Activated naive CD4-positive, alpha-beta T cell (primary cell): ENCODE measurements around the gene GLA.

Source experiments
- DNase-seq, 4 experiments: peaks; one replicate each; lab custom pipeline; 2025; lab: John Stamatoyannopoulos, UW

Gene GLA

DNA sequence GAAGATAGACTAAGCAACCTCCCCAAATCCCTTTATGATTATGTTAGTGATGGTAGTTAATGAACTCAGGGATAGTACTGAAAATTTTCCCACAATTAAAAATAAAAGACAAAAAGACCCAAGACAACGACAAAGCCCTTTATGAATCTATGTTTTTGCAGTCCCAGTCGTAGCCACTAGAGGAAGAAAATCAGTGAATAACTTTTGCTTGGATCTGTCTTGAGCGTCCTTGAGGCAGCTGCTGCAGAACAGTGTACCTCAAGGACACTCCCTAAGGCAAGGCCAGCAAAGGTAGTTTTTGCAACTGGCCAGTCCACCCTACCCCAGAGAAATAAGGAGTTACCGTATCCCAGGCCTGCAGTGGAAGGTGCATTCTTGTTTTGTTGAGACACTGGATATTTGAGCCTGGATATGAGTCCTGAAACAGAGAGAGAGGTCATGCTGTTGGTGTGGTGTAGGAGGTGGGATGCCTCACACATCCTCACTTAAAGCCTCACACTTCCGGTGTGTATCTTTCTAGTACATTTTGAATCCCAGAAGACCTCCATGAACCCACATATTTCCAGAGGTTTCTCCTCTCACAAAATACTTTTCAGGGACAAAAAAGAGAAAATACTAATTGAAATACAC is 50.4 kb downstream of the GLA start:
- DNase-seq: no peak

DNA sequence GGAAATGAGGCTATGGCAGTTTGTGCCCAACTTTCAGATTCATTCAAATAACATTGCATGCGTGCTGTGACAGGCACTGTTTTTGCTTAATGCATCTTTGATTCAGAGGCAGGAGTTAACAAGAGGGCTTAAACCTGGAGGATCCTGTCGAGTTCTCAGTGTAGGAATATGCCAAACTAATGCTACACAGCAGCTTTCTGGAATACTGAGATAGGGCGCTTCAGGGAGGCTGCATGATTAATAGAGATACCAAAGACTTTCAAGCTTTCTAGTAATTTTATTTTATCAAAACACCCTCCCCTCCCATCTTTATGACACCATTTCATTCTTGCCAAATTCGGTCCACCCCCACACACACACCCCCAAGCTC is 58.5 kb downstream of the GLA start:
- DNase-seq: no peak

DNA sequence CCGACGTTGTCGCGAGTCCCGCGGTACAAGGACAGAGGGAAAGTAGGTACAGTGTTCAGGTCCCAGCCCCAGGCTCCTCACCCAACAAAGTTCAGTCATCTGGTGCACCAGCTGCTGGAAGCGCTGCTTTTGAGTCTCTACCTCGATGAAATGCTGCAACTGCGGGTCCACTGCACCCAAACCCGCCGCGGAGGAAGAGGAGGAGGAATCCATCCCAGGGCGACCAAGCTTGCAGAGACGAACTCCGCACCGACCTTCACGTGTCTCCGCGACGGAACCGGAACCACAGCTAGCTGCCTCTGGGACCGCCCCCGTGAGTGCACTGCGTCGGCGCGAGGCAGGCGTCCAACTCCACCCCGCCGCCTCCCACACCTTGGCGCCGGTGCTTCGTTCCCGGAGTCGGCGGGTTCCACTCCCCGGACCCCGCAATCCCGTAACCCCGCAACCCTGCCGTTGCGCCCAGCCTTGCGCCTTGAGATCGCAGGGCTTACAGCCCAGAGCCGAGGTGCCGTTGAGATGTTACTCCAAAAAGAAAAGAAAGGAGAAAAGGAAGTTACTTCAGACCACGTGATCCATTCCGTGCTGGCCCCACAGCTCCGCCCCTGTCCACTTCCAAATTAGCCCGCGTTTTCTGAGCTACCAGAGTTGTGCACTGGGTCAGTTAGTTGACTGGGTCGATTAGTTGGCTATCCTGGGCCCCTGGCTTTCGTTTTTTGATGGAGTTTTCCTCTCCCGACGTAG is 59.1 kb downstream of the GLA start, which contains the start of gene TIMM8A:
TIMM8A (minus strand) TSS at position 291 of the 741 bp plus-strand sequence; CDS start at position 213, 78 bp downstream.
- DNase-seq: peak; percentile 23 to 71 (median 34)

DNA sequence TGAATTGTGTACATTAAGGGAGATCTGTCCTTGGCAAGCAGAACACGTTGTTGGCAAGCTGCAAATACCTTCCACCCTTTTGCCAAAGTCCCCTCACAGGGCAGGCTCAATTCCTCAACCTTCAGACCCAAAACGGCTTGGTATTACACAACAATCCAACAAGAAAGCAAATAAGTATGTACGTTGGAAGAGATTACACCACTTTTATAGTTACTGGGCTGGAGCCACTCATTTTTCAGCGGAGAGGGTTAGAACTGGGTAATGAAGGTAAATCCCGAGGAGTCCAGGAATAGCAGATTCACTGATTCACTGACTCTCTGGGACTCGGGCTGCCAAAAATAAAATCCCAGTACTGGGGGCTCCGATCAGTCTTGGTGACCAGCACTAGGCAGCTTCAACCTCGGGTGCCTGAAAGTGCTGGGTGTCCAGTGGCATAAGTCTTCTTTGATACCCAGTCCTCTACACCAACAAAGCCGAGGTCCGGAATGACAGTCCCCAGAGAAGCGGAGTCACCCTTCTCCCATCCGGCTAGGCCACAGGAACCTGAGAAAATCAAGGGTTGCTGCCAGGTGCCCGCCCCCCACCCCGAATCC is 59.8 kb downstream of the GLA start:
- no peak for DNase-seq
